ACHN (cell line): Measurements from ENCODE around the gene NISCH.

Experiments
- DNase-seq: peaks from one replicate; pipeline ENCODE4 v3.0.0-alpha.2; 2015
- in situ Hi-C: cut with HindIII; loops from 2 replicates; pipeline ENCODE4 v1.10.0; 2017; ENCODE audit warnings: low sequenced_read_pairs, low pct_ligation_motif_present, low pct_unique_long_range_greater_than_20kb

The NISCH gene

DNA sequence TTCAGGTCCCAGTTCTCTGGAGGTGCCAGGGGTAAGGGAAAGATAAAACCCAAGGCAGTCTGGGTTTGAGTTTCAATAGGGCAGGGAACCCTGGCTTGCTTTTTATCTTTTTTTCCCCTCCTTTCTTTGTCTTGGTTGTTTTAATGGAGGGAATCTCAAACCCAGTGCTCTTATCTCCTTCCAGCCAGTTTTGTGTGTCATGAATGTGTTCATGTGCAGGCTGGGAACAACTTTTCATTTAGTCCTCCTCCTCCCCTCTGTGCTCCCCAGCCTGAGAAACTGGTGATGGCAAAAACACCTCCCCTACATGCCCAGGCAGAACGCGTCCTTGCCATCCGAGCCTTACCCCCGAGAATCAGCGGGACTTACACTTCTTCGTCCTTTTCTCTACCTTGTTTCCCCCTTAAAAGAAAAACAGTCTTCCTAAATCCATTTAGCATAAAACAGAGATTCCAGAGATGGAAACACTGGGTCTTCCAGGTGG lies 21.4 kb upstream of the NISCH start:
- in situ Hi-C loops = no loop called here
- DNase-seq = no peak

DNA sequence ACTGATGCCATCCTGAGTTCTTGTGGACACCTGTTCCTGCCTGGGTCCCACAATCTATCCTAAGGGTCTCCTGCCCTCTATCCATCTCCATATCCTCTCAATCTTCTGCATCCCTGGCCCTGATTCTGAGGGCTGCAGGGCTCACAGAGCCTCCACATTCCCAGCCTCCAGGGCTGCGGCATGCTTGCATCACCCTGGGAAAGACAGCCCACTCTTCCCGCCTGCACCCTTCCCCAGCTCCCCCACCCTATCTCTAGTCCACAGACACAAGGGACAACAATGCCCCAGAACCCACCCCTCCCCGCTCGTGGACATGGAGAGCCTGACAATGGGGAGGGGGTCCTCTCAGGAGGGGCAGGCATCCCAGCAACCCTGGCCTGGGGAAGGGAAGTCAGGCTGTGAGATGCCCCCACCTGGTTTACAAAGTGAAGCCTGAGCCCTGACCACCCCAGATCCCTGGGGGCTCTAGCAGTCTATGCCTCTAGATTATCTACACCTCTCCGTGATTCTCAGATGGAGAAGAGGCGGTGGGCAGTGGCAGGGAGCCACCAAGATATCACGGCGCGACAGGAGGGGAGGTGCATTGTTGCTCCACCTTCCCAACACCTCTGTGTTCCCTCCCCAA lies 20.8 kb upstream of the NISCH start:
- no peak for DNase-seq
- in situ Hi-C loops = no loop called here

DNA sequence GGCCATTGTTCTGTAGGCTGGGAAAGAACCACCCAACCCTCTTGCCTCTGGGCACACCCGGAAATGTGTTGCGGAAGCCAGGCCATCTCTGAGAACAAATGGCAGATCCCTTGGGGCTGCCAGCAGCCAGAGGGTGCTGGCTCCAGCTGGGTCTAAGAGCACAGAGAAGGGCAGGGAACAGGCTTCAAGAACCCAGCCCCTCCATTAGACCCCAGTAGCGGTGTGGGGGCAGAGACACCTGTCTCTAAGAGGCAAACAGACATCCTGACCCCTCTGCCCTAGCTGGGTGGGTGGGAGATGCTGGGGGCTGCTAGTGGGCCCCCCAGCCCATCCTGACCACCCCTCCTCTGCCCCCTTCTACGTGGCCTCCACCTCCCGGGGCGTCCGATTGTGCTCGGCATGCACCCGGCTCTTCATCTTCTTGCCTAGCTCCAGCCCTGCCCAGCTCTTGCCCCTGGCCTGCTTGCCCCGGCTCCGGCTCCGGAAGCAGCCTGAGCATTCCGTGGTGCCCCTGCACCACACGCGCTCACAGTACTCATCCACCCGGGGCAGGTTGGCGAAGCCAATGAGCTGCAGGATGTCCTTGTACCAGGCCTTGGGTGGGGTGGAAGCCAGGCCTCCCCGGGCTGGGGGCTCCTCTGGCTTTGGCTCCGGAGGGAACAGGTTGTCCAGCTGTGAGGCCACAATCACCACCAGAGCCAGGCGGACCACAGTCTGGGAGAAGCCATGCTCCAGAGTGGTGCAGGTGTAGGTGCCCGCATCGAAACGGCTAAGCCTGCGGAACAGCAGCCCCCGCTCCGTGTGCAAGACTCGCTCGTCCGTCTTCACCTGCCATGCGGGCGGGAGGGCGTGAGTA lies 19.9 kb upstream of the NISCH start:
- in situ Hi-C loops = no loop called here

GRCh38 chr3:52436500-52437149 lies 18.8 kb upstream of the NISCH start:
- in situ Hi-C loops = no loop called here
- DNase-seq = no peak

More for the DNA sequence above, 19.9 kb upstream of the NISCH start:
- DNase-seq = no peak

GRCh38 chr3:52437326-52438103 lies 17.9 kb upstream of the NISCH start:
- DNase-seq = no peak
- in situ Hi-C loops = no loop called here

GRCh38 chr3:52438104-52438376 lies 17.4 kb upstream of the NISCH start:
- DNase-seq = no peak
- in situ Hi-C loops = no loop called here

- in situ Hi-C loops = no loop called here
These were observed 16.6 kb upstream of the NISCH start for GRCh38 chr3:52438579-52439425.

GRCh38 chr3:52439426-52440248 lies 15.8 kb upstream of the NISCH start:
- in situ Hi-C loops = no loop called here
- DNase-seq = no peak

More at GRCh38 chr3:52438579-52439425, 16.6 kb upstream of the NISCH start:
- no peak for DNase-seq

GRCh38 chr3:52440249-52440551 lies 15.2 kb upstream of the NISCH start:
- in situ Hi-C loops = no loop called here

DNA sequence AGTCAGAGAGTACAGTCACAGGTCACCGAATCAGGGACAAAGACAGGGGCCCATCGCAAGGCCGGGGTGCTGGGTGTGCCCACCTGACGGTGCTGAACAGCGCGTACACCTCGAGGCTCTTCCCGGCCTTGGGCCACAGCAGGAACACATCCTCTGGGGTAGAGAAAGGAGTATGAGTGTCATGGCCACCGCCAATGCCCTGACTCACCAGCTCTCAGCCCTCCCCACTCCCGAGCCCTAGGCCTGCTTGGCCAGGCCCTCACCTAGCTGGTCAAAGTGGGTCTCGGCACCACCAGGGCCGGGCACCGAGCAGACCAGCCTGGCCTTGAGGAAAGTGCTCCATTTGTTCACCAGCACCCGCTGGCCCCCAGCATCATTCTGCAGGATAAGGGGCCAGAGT lies 14.7 kb upstream of the NISCH start:
- no peak for DNase-seq
- in situ Hi-C loops = no loop called here

More at GRCh38 chr3:52440249-52440551, 15.2 kb upstream of the NISCH start:
- DNase-seq = no peak

DNA sequence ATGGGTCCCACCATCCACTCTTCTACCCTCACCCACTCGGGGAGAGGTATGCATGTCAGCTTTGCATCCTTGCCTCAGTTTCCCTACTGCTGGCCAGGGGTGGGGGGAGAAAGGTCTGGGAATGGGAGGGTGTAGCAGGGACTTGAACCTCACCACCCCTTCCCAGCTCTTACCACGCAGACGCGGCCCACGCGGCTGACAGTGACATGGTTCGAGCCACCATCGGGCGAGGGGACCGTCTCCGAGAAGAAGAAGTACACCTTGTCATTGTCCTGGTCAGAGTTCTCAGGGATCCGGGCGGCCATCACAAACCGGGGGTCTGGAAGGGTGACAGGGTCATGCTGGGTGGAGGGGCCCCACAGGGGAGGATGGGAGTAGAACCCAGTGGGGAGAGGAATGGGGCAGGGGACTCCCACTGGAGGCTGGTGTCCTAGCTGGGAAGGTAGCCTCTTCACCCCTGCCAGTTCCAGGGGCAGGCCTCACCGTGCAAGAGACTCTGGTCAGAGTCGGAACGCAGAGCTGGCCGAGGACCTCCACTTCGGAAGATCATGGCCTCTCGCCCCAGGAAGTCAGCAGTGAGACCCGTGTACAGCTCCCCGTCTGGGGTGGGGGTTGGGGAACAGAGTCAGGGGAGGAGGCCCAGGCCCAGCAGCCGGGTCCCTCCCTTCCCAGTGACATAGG lies 14.2 kb upstream of the NISCH start:
- in situ Hi-C loops = no loop called here

GRCh38 chr3:52441772-52442332 lies 13.6 kb upstream of the NISCH start:
- no peak for DNase-seq
- in situ Hi-C loops = no loop called here

More for the DNA sequence above, 14.2 kb upstream of the NISCH start:
- no peak for DNase-seq

- no peak for DNase-seq
- in situ Hi-C loops = no loop called here
These were observed 12.8 kb upstream of the NISCH start for GRCh38 chr3:52442409-52443267.

GRCh38 chr3:52443268-52443610 lies 12.2 kb upstream of the NISCH start:
- no peak for DNase-seq
- in situ Hi-C loops = no loop called here

DNA sequence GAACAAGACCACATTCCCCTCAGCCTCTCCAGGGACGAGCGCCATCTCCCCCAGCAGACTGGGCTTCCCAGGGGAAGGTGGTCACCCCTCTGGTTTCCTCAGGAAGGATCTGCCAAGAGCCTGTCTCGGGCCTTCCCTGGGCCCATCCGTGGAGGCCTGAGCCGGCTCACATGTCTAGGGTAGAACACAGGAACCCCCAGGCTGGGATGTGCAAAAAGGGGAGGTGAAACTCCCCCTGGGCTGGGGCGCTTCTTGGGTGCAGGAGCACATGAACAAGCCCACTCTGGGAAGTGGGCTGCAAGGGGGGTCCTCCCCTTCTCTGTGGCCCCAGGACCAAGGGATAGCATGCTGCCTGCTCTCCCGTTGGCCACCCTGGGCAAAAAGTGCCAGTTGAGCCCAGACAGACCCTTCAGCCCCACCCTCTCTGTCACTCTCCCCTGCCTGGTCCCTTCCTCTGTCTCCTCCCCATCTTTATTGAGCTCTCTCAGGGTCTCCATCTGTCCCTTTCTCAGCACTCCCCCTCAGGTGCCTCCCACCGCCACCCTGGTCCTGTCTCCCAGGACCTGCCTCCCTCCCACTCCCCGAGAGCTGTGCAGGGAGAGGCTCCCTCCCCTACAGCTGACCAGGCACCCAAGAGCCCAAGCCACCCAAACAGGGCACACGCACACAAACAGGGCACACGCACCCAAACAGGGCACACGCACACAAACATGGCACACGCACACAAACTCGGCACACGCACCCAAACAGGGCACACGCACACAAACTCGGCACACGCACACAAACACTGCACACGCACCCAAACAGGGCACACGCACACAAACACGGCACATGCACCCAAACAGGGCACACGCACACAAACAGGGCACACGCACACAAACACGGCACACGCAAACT lies 11.4 kb upstream of the NISCH start:
- in situ Hi-C loops = no loop called here
- DNase-seq = no peak
